IMR-90 (cell line): ENCODE measurements around the gene USP47. TPM values are rescaled to one million over a fixed set of nuclear protein-coding genes. Genes with fewer than 3 reads are reported as not detected.

ENCODE experiments used
- ATAC-seq: fragments of 200-7000 bp; cut with Tn5 transposase; 2 replicates; pipeline ENCODE4 v1.9.1; 2020; ENCODE audit warnings: low read depth, mild to moderate bottlenecking, moderate library complexity
- BruUV-seq: library from RNA; stranded (reverse); fragments of 400-500 nt; replicated peaks from 2 replicates; lab custom pipeline; 2021; lab: Mats Ljungman, UMichigan
- CTCF ChIA-PET: fragments of 300-600 bp; formaldehyde crosslinking; extraction: SDS; loops from one replicate; lab custom pipeline; 2021; ENCODE audit warnings: antibody characterized with exemption; lab: Yijun Ruan, JAX
- POLR2A ChIA-PET: fragments of 300-600 bp; sonication (Branson Sonifier 250); formaldehyde crosslinking; loops from one replicate; lab custom pipeline; 2022; ENCODE audit warnings: antibody characterized with exemption; ENCODE audit not compliant: unreplicated experiment; lab: Charles Lee
- DNase-seq: peaks from one replicate; pipeline ENCODE4 v3.0.0; 2013
- H2AFZ ChIP-seq: replicated peaks from 2 replicates; pipeline ENCODE3; 2013; ENCODE audit warnings: low read length, mild to moderate bottlenecking; ENCODE audit not compliant: poor library complexity
- H2AK5ac ChIP-seq: 2 replicates; pipeline ENCODE4 v1.6.1; 2013; ENCODE audit warnings: low read depth, low read length, inconsistent platforms
- H2AK9ac ChIP-seq: replicated peaks from 2 replicates; pipeline ENCODE3; 2013; ENCODE audit warnings: mild to moderate bottlenecking, low read depth, low read length, moderate library complexity; ENCODE audit not compliant: poor library complexity
- H2BK120ac ChIP-seq: 2 replicates; pipeline ENCODE4 v1.6.1; 2013; ENCODE audit warnings: low read depth, low read length, inconsistent platforms
- H2BK15ac ChIP-seq: 3 replicates; pipeline ENCODE4 v1.6.1; 2013; ENCODE audit warnings: low read depth, low read length, inconsistent platforms
- H2BK20ac ChIP-seq: 2 replicates; pipeline ENCODE4 v1.6.1; 2013; ENCODE audit warnings: low read depth, mild to moderate bottlenecking, inconsistent platforms, low read length, moderate library complexity
- H2BK5ac ChIP-seq: 2 replicates; pipeline ENCODE4 v1.6.1; 2013; ENCODE audit warnings: mild to moderate bottlenecking, low read depth, low read length, inconsistent platforms; ENCODE audit not compliant: poor library complexity, severe bottlenecking
- H3K14ac ChIP-seq: replicated peaks from 2 replicates; pipeline ENCODE4 v1.6.1; 2013; ENCODE audit warnings: low read depth, low read length, inconsistent platforms
- H3K18ac ChIP-seq: 2 replicates; pipeline ENCODE4 v1.6.1; 2013; ENCODE audit warnings: low read depth, low read length, control low read depth
- H3K23ac ChIP-seq: 2 replicates; pipeline ENCODE4 v1.6.1; 2013; ENCODE audit warnings: low read depth, low read length, inconsistent platforms
- H3K27ac ChIP-seq: 2 replicates; pipeline ENCODE4 v1.5.1; 2013; ENCODE audit warnings: mild to moderate bottlenecking, control low read depth, low read length; ENCODE audit not compliant: insufficient read depth
- H3K27me3 ChIP-seq: 2 replicates; pipeline ENCODE4 v1.6.1; 2013; ENCODE audit warnings: low read length; ENCODE audit not compliant: control insufficient read depth, insufficient read depth
- H3K36me3 ChIP-seq: 2 replicates; pipeline ENCODE4 v1.6.1; 2013; ENCODE audit warnings: low read length, mixed read lengths; ENCODE audit not compliant: control insufficient read depth, insufficient read depth
- H3K4ac ChIP-seq: 2 replicates; pipeline ENCODE4 v1.6.1; 2013; ENCODE audit warnings: low read depth, low read length, inconsistent platforms
- H3K4me1 ChIP-seq: 2 replicates; pipeline ENCODE4 v1.6.1; 2013; ENCODE audit warnings: low read length, mixed read lengths; ENCODE audit not compliant: control insufficient read depth, insufficient read depth
- H3K4me2 ChIP-seq: 2 replicates; pipeline ENCODE4 v1.6.1; 2013; ENCODE audit warnings: low read depth, mild to moderate bottlenecking, control low read depth, low read length, moderate library complexity
- H3K4me3 ChIP-seq: 2 replicates; pipeline ENCODE4 v1.5.1; 2013; ENCODE audit warnings: low read depth, mild to moderate bottlenecking, control low read depth, low read length, moderate library complexity; ENCODE audit not compliant: insufficient read depth
- H3K56ac ChIP-seq: 2 replicates; pipeline ENCODE4 v1.6.1; 2013; ENCODE audit warnings: low read length, inconsistent platforms; ENCODE audit not compliant: insufficient read depth; ENCODE audit errors: extremely low read depth
- H3K79me1 ChIP-seq, 2 experiments: 2 replicates each; pipeline ENCODE4 v1.6.1; 2013; ENCODE audit warnings: low read length in 2 of 2, inconsistent platforms in 1 of 2, low read depth in 1 of 2
- H3K9ac ChIP-seq: 2 replicates; pipeline ENCODE4 v1.6.1; 2013; ENCODE audit warnings: low read depth, low read length, control low read depth
- H3K9me1 ChIP-seq: 2 replicates; pipeline ENCODE4 v1.6.1; 2013; ENCODE audit warnings: low read length, inconsistent platforms; ENCODE audit not compliant: insufficient read depth
- H3K9me3 ChIP-seq: 2 replicates; pipeline ENCODE4 v1.6.1; 2013; ENCODE audit warnings: low read length; ENCODE audit not compliant: control insufficient read depth, insufficient read depth
- H4K20me1 ChIP-seq: 2 replicates; pipeline ENCODE4 v1.6.1; 2013; ENCODE audit warnings: low read length, inconsistent platforms; ENCODE audit not compliant: insufficient read depth
- H4K5ac ChIP-seq: 2 replicates; pipeline ENCODE4 v1.6.1; 2013; ENCODE audit warnings: mild to moderate bottlenecking, low read depth, low read length, control low read depth
- H4K8ac ChIP-seq, 2 experiments: 2 replicates each; pipeline ENCODE4 v1.6.1; 2013; ENCODE audit warnings: low read depth in 2 of 2, low read length in 2 of 2, control low read depth in 1 of 2, inconsistent platforms in 1 of 2
- H4K91ac ChIP-seq: 2 replicates; pipeline ENCODE4 v1.6.1; 2013; ENCODE audit warnings: low read depth, low read length, inconsistent platforms; ENCODE audit not compliant: insufficient read depth
- BHLHE40 ChIP-seq: fragments of 150-350 bp; IDR thresholded peaks from 2 replicates; pipeline ENCODE4 v1.6.1; 2016; ENCODE audit warnings: mild to moderate bottlenecking, low read depth, low read length
- CEBPB ChIP-seq: IDR thresholded peaks from 2 replicates; pipeline ENCODE4 v1.6.1; 2012; ENCODE audit warnings: low read depth, low read length, improper control_type of control experiment
- CHD1 ChIP-seq: IDR thresholded peaks from 2 replicates; pipeline ENCODE4 v1.6.1; 2012; ENCODE audit warnings: low read depth, low read length, improper control_type of control experiment
- FOS ChIP-seq: fragments of 150-350 bp; IDR thresholded peaks from 2 replicates; pipeline ENCODE4 v1.6.1; 2016; ENCODE audit warnings: low read depth, low read length
- MAFK ChIP-seq: IDR thresholded peaks from 2 replicates; pipeline ENCODE4 v1.6.1; 2012; ENCODE audit warnings: low read depth, low read length, improper control_type of control experiment
- MXI1 ChIP-seq: IDR thresholded peaks from 2 replicates; pipeline ENCODE4 v1.6.1; 2012; ENCODE audit warnings: low read depth, mild to moderate bottlenecking, low read length, moderate library complexity, borderline replicate concordance
- NFE2L2 ChIP-seq: fragments of 150-350 bp; IDR thresholded peaks from 2 replicates; pipeline ENCODE4 v1.6.1; 2016; ENCODE audit warnings: low read depth, mild to moderate bottlenecking, low read length
- POLR2A ChIP-seq: IDR thresholded peaks from 2 replicates; pipeline ENCODE4 v1.6.1; 2012; ENCODE audit warnings: mild to moderate bottlenecking, low read depth, low read length
- RAD21 ChIP-seq: IDR thresholded peaks from 2 replicates; pipeline ENCODE4 v1.6.1; 2012; ENCODE audit warnings: low read length, improper control_type of control experiment
- RCOR1 ChIP-seq: IDR thresholded peaks from 2 replicates; pipeline ENCODE4 v1.6.1; 2012; ENCODE audit warnings: mild to moderate bottlenecking, low read length, improper control_type of control experiment; ENCODE audit not compliant: insufficient replicate concordance
- SMC3 ChIP-seq: fragments of 150-350 bp; IDR thresholded peaks from 2 replicates; pipeline ENCODE4 v1.6.1; 2016; ENCODE audit warnings: low read depth, mild to moderate bottlenecking, antibody characterized with exemption, low read length, moderate library complexity
- WGBS, 2 experiments: methylation state at CpG; one replicate each; pipeline versions ENCODE4 v1.1.5 to v1.1.7; 2013; ENCODE audit warnings: missing lambda C conversion rate in 2 of 2; ENCODE audit not compliant: insufficient read length in 1 of 2; ENCODE audit errors: extremely low coverage in 2 of 2; 5-methylcytosine and 5-hydroxymethylcytosine counted together
- dilution Hi-C: fragments of 300-500 bp; cut with HindIII; formaldehyde crosslinking; loops from one replicate; pipeline ENCODE4 v1.14.3; 2018; ENCODE audit warnings: low sequenced_read_pairs; ENCODE audit not compliant: unreplicated experiment
- in situ Hi-C: fragments of 300-500 bp; cut with MboI; formaldehyde crosslinking; loops from 3 replicates; pipeline ENCODE4 v1.14.3; 2019; ENCODE audit warnings: low sequenced_read_pairs, inconsistent platforms, mixed read lengths
- intact Hi-C: fragments of 100-400 bp; cut with micrococcal nuclease; formaldehyde crosslinking; loops from 2 replicates; pipeline ENCODE4 v1.10.0; 2022
- polyA plus RNA-seq, 3 experiments: library from polyadenylated mRNA; depleted of rRNA; stranded (reverse); fragments of >200 nt; gene quantifications; 2 replicates each; pipeline ENCODE4 v1.2.3, GENCODE V29; 2012; ENCODE audit warnings: low replicate concordance in 1 of 3
- total RNA-seq: library from RNA; depleted of rRNA; stranded (reverse); fragments of >200 nt; gene quantifications from 2 replicates; pipeline ENCODE4 v1.2.3, GENCODE V29; 2012
- TF ChIP-seq, protein P1 (sequence below): conservative IDR thresholded peaks from 2 replicates; pipeline ENCODE4 v1.5.1; 2012; ENCODE audit warnings: mild to moderate bottlenecking, low read depth, low read length, improper control_type of control experiment
- TF ChIP-seq, protein P2 (sequence below): fragments of 150-350 bp; IDR thresholded peaks from 2 replicates; pipeline ENCODE4 v1.6.1; 2016; ENCODE audit warnings: low read depth, mild to moderate bottlenecking, low read length, moderate library complexity, borderline replicate concordance
- TF ChIP-seq, protein P3 (sequence below): fragments of 150-350 bp; IDR thresholded peaks from 2 replicates; pipeline ENCODE4 v1.6.1; 2017; ENCODE audit warnings: mild to moderate bottlenecking, antibody characterized with exemption, low read length, low read depth

USP47 gene
- total and polyA plus RNA-seq, 2 of the 4 experiments (the other 2 are of a cell fraction) = 15.0 to 110 TPM

DNA sequence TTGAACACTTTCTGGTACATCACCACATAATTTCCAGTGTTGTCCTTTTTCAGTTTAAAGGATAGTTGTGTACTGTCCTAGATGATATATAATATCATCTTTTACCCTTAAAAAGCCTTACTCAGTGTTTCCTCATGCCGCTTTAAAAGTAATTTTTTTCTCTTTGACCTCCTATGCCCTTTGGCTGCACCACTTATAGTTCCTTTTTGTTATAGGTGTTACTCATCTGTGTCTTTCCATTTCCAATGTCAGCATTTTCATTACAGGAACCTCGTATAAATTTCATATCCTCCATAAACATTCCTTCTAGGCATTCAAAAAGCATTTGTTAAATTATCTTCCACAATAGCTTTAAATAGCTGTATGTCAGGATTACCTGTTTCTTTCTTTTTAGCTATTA, 40.8 kb downstream of the USP47 start:
- CTCF ChIA-PET = no interaction called here

More for the DNA sequence above, 40.8 kb downstream of the USP47 start:
- no peak overlapping the region for H3K27ac ChIP-seq
- in situ Hi-C loops (no loop called here), intact Hi-C loops (no loop called here), dilution Hi-C loops (no loop called here)
- no peak overlapping the region for H2BK5ac ChIP-seq
- no peak overlapping the region for H2AFZ ChIP-seq
- DNase-seq = no peak
- no peak overlapping the region for H2AK5ac ChIP-seq
- H3K36me3 ChIP-seq = peaks cover 15% of the 10 kb centered on the region
- no peak for TF ChIP-seq MXI1
- no peak for TF ChIP-seq MAFK
- TF ChIP-seq CEBPB = no peak
- no peak for TF ChIP-seq SMC3
- no peak for TF ChIP-seq FOS
- TF ChIP-seq, protein P1, sequence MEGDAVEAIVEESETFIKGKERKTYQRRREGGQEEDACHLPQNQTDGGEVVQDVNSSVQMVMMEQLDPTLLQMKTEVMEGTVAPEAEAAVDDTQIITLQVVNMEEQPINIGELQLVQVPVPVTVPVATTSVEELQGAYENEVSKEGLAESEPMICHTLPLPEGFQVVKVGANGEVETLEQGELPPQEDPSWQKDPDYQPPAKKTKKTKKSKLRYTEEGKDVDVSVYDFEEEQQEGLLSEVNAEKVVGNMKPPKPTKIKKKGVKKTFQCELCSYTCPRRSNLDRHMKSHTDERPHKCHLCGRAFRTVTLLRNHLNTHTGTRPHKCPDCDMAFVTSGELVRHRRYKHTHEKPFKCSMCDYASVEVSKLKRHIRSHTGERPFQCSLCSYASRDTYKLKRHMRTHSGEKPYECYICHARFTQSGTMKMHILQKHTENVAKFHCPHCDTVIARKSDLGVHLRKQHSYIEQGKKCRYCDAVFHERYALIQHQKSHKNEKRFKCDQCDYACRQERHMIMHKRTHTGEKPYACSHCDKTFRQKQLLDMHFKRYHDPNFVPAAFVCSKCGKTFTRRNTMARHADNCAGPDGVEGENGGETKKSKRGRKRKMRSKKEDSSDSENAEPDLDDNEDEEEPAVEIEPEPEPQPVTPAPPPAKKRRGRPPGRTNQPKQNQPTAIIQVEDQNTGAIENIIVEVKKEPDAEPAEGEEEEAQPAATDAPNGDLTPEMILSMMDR = no peak
- no peak for TF ChIP-seq RCOR1
- TF ChIP-seq NFE2L2 = no peak
- no peak for TF ChIP-seq RAD21
- TF ChIP-seq BHLHE40 = no peak
- TF ChIP-seq, protein P2, sequence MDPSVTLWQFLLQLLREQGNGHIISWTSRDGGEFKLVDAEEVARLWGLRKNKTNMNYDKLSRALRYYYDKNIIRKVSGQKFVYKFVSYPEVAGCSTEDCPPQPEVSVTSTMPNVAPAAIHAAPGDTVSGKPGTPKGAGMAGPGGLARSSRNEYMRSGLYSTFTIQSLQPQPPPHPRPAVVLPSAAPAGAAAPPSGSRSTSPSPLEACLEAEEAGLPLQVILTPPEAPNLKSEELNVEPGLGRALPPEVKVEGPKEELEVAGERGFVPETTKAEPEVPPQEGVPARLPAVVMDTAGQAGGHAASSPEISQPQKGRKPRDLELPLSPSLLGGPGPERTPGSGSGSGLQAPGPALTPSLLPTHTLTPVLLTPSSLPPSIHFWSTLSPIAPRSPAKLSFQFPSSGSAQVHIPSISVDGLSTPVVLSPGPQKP = no peak
- TF ChIP-seq, protein P3, sequence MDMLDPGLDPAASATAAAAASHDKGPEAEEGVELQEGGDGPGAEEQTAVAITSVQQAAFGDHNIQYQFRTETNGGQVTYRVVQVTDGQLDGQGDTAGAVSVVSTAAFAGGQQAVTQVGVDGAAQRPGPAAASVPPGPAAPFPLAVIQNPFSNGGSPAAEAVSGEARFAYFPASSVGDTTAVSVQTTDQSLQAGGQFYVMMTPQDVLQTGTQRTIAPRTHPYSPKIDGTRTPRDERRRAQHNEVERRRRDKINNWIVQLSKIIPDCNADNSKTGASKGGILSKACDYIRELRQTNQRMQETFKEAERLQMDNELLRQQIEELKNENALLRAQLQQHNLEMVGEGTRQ = no peak
- no peak for TF ChIP-seq POLR2A
- no peak for TF ChIP-seq CHD1
- H3K9me1 ChIP-seq = peaks cover 6% of the 10 kb centered on the region
- H3K4me2 ChIP-seq = no peak overlapping the region
- H4K91ac ChIP-seq = no peak overlapping the region
- H3K9me3 ChIP-seq = no peaks in the 10 kb centered on the region
- no peaks in the 10 kb centered on the region for H3K27me3 ChIP-seq
- no peaks in the 10 kb centered on the region for H3K4me1 ChIP-seq
- H4K5ac ChIP-seq = no peak overlapping the region
- no CpG with 5 or more reads among the region's 2 CpGs for WGBS, 2 experiments
- no peak overlapping the region for H3K18ac ChIP-seq
- no peak overlapping the region for H3K4me3 ChIP-seq
- no peak overlapping the region for H3K56ac ChIP-seq
- H3K14ac ChIP-seq = no peak overlapping the region
- no TSS peak for BruUV-seq
- no peak overlapping the region for H2AK9ac ChIP-seq
- H3K4ac ChIP-seq = no peak overlapping the region
- H2BK20ac ChIP-seq = no peak overlapping the region
- H3K9ac ChIP-seq = no peak overlapping the region
- H2BK120ac ChIP-seq = no peak overlapping the region
- no peak for ATAC-seq
- H2BK15ac ChIP-seq = no peak overlapping the region
- H3K23ac ChIP-seq = no peak overlapping the region
- POLR2A ChIA-PET = no interaction called here
- H4K20me1 ChIP-seq = peaks cover 24% of the 10 kb centered on the region
- no peak overlapping the region for H4K8ac ChIP-seq
- H3K79me1 ChIP-seq = peaks cover 22 to 58% of the 10 kb centered on the region in 2 experiments
